NCI-H146 treated with DMSO at 0.1 percent for 48 hours (cell line): Measurements from ENCODE around the gene BTC.
A peak's percentile ranks its signal among the peaks of the same experiment; 100 is the strongest.
"Not testable (repeated sequence)": the region's sequence is repeated elsewhere in the genome, so short reads cannot be mapped to it uniquely, and the experiment has no call there.

Experiments
- DNase-seq: peaks from one replicate; lab custom pipeline; 2025; ENCODE audit not compliant: unreplicated experiment; lab: John Stamatoyannopoulos, UW

Gene BTC

GRCh38 chr4:74794382-74795010 lies at the start of gene BTC:
BTC (minus strand) TSS chr4:74794523; CDS start chr4:74794325, 198 bp downstream.
- no peak for DNase-seq

GRCh38 chr4:74840936-74841509 lies 46.7 kb upstream of the BTC start:
- DNase-seq: no peak

GRCh38 chr4:74838746-74839370 lies 44.5 kb upstream of the BTC start:
- DNase-seq: no peak

- DNase-seq: no peak
Measured at GRCh38 chr4:74830928-74831327, 36.6 kb upstream of the BTC start.

GRCh38 chr4:74823194-74823593 lies 28.9 kb upstream of the BTC start:
- DNase-seq: no peak

- no peak for DNase-seq
Measured at GRCh38 chr4:74822603-74823002, 28.3 kb upstream of the BTC start.

- no peak for DNase-seq
Measured at GRCh38 chr4:74821541-74821940, 27.2 kb upstream of the BTC start.

- DNase-seq: no peak
Measured at GRCh38 chr4:74814052-74814451, 19.7 kb upstream of the BTC start.

- not testable (repeated sequence) for DNase-seq
Measured at GRCh38 chr4:74812056-74812455, 17.7 kb upstream of the BTC start.

- DNase-seq: no peak
Measured at GRCh38 chr4:74805601-74806000, 11.3 kb upstream of the BTC start.

- DNase-seq: no peak
Measured at GRCh38 chr4:74800310-74800709, 6.0 kb upstream of the BTC start.

GRCh38 chr4:74796631-74797030 lies 2.3 kb upstream of the BTC start:
- no peak for DNase-seq

GRCh38 chr4:74793757-74794381 lies 454 bp downstream of the BTC start:
- peak; percentile 6 for DNase-seq

GRCh38 chr4:74790652-74791051 lies 3.7 kb downstream of the BTC start:
- DNase-seq: no peak

GRCh38 chr4:74789518-74789917 lies 4.8 kb downstream of the BTC start:
- no peak for DNase-seq

- no peak for DNase-seq
Measured at GRCh38 chr4:74777531-74777930, 16.8 kb downstream of the BTC start.

GRCh38 chr4:74772783-74773182 lies 21.5 kb downstream of the BTC start:
- DNase-seq: no peak

- DNase-seq: no peak
Measured at GRCh38 chr4:74772106-74772505, 22.2 kb downstream of the BTC start.

- DNase-seq: no peak
Measured at GRCh38 chr4:74770226-74770910, 24.0 kb downstream of the BTC start.

GRCh38 chr4:74768857-74769525 lies 25.3 kb downstream of the BTC start:
- no peak for DNase-seq

- DNase-seq: no peak
Measured at GRCh38 chr4:74764119-74764518, 30.2 kb downstream of the BTC start.
